HepG2 (cell line): ENCODE data around the gene RARA. TPM values are rescaled to one million over a fixed set of nuclear protein-coding genes. Genes with fewer than 3 reads are reported as not detected.

Experiments used
- BRCA1 ChIP-seq: sonication (generic); formaldehyde crosslinking; IDR thresholded peaks from 2 replicates; pipeline ENCODE4 v1.4.0; 2020; ENCODE audit warnings: missing genetic modification reagents
- FOXP1 ChIP-seq, 2 experiments: fragments of 450-650 bp in 1 of 2; IDR thresholded peaks; 2 replicates each; pipeline ENCODE4 v1.6.1; 2017 to 2018; ENCODE audit warnings: antibody characterized with exemption in 1 of 2
- GPN1 ChIP-seq: sonication (generic); formaldehyde crosslinking; IDR thresholded peaks from 2 replicates; pipeline ENCODE4 v1.5.1; 2020; ENCODE audit warnings: missing genetic modification reagents, borderline replicate concordance
- HHEX ChIP-seq: IDR thresholded peaks from 2 replicates; pipeline ENCODE4 v1.6.1; 2016; ENCODE audit warnings: control low read depth
- HNRNPK ChIP-seq: fragments of 200-400 bp; formaldehyde crosslinking; IDR thresholded peaks from 2 replicates; pipeline ENCODE4 v1.6.1; 2018; ENCODE audit warnings: low read length, low read depth, moderate library complexity, mild to moderate bottlenecking; ENCODE audit not compliant: poor library complexity, severe bottlenecking
- HOXA3 ChIP-seq: sonication (generic); formaldehyde crosslinking; IDR thresholded peaks from 2 replicates; pipeline ENCODE4 v1.5.0; 2020; ENCODE audit warnings: missing genetic modification reagents
- IRF2 ChIP-seq: IDR thresholded peaks from 2 replicates; pipeline ENCODE4 v1.6.1; 2018; ENCODE audit warnings: missing genetic modification reagents, missing compliant biosample characterization
- KAT8 ChIP-seq: IDR thresholded peaks from 2 replicates; pipeline ENCODE4 v1.6.1; 2016; ENCODE audit warnings: missing genetic modification reagents, missing compliant biosample characterization
- MTA3 ChIP-seq: sonication (generic); formaldehyde crosslinking; IDR thresholded peaks from 2 replicates; pipeline ENCODE4 v1.4.0; 2020; ENCODE audit warnings: missing genetic modification reagents
- RARA ChIP-seq: IDR thresholded peaks from 2 replicates; pipeline ENCODE4 v1.6.1; 2016; ENCODE audit warnings: missing genetic modification reagents, missing compliant biosample characterization
- SOX5 ChIP-seq: IDR thresholded peaks from 2 replicates; pipeline ENCODE4 v1.6.1; 2016; ENCODE audit warnings: borderline replicate concordance
- SRSF4 ChIP-seq: fragments of 200-400 bp; formaldehyde crosslinking; IDR thresholded peaks from one replicate; pipeline ENCODE4 v1.6.1; 2018; ENCODE audit warnings: mild to moderate bottlenecking, low read depth, low read length, moderate library complexity; ENCODE audit not compliant: poor library complexity, severe bottlenecking
- ZBTB1 ChIP-seq: sonication (generic); formaldehyde crosslinking; IDR thresholded peaks from 2 replicates; pipeline ENCODE4 v1.4.0; 2020; ENCODE audit warnings: missing genetic modification reagents, borderline replicate concordance
- ZBTB14 ChIP-seq: sonication (generic); formaldehyde crosslinking; IDR thresholded peaks from 2 replicates; pipeline ENCODE4 v1.4.0; 2020; ENCODE audit warnings: missing genetic modification reagents
- ZBTB43 ChIP-seq: sonication (generic); formaldehyde crosslinking; conservative IDR thresholded peaks from 2 replicates; pipeline ENCODE4 v1.4.0; 2020; ENCODE audit warnings: missing genetic modification reagents
- ZC3H13 ChIP-seq: sonication (generic); formaldehyde crosslinking; IDR thresholded peaks from 2 replicates; pipeline ENCODE4 v1.8.1; 2023; ENCODE audit warnings: mild to moderate bottlenecking, missing genetic modification reagents, moderate library complexity
- ZNF160 ChIP-seq: sonication (generic); formaldehyde crosslinking; IDR thresholded peaks from 2 replicates; pipeline ENCODE4 v1.8.0; 2022; ENCODE audit warnings: mild to moderate bottlenecking, inconsistent platforms, missing genetic modification reagents
- ZNF256 ChIP-seq: sonication (generic); formaldehyde crosslinking; conservative IDR thresholded peaks from 2 replicates; pipeline ENCODE4 v1.4.0; 2020; ENCODE audit warnings: missing genetic modification reagents
- ZNF883 ChIP-seq: sonication (generic); formaldehyde crosslinking; IDR thresholded peaks from 2 replicates; pipeline ENCODE4 v1.5.1; 2020; ENCODE audit warnings: mild to moderate bottlenecking, missing genetic modification reagents; ENCODE audit errors: not compliant biosample characterization
- polyA plus RNA-seq, 8 experiments: library from polyadenylated mRNA; depleted of rRNA in 3 of 8; stranded (reverse) in 7 of 8; unstranded in 1 of 8; fragments of >200 nt; fragmentation: Illumina TruSeq in 4 of 8; extraction: Trizol in 4 of 8; gene quantifications; 2 replicates each; pipeline versions ENCODE4 v1.2.1 to v1.2.3, GENCODE V29; 2011 to 2016; ENCODE audit warnings: low read depth in 4 of 8, missing spikeins in 1 of 8, mixed read lengths in 1 of 8; ENCODE audit not compliant: insufficient read depth in 1 of 8
- total RNA-seq, 5 experiments: library from RNA; depleted of rRNA; stranded (reverse); fragments of >200 nt; fragmentation: Illumina TruSeq; extraction: Trizol; gene quantifications; 2 replicates each; pipeline ENCODE4 v1.2.3, GENCODE V29; 2016; ENCODE audit warnings: low read depth in 1 of 5
- TF ChIP-seq, protein P1 (sequence below): sonication (generic); formaldehyde crosslinking; IDR thresholded peaks from 2 replicates; pipeline ENCODE4 v1.8.0; 2022; ENCODE audit warnings: missing genetic modification reagents, mild to moderate bottlenecking, inconsistent platforms, borderline replicate concordance
- TF ChIP-seq, protein P2 (sequence below): sonication (generic); formaldehyde crosslinking; IDR thresholded peaks from 2 replicates; pipeline ENCODE4 v1.8.1; 2023; ENCODE audit warnings: missing genetic modification reagents, mild to moderate bottlenecking, borderline replicate concordance
- TF ChIP-seq, protein P3 (sequence below): sonication (generic); formaldehyde crosslinking; IDR thresholded peaks from 2 replicates; pipeline ENCODE4 v1.4.0; 2020; ENCODE audit warnings: low read depth, missing genetic modification reagents

The RARA gene
- total and polyA plus RNA-seq, 2 of the 13 experiments (the other 11 are each of a cell fraction or from before 2014, with no cell fraction given) = 6.4 to 8.6 TPM

DNA sequence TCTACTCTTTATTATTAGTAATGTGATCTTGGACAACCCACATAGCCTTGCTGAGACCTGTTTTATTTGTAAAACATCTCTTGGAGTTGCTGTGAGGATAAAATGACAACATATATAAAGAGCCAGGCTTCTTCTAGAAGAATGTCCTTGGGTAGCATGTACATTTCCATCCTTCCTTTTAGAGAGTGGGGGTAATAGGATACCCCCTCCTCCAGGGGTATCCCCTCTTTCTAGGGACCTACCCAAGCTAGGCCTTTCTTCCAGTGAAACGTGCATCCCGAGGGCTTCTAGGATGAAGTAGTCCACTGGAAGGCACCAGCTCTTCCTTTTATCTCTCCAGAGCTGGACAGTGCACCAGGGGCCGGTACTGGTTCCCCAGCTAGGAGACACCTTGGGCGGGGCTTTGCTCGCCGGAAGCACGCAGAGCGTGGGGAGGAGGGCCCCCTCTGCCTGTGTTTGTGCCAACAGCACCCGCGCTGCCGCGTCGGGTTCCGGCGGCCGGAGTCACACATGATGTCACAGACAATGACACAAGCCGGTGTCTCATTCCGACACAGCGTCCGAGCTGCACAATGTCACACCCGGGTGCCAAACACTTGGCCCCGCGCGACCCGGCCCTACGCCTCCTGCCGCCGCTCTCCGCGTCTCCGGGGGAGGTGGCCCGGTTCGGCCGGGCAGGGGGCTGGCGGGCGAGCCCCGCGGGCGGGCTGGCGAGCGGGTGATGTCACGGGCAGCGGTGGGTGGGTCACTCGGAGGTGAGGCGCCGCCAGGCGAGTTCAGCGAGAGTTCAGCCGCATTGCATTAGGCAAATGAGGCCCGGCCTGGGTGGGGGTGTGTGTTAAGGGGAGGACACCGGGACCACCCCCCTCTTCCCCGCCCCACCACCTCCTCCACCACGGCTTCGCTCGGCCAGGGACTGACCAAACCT is 32.2 kb downstream of the RARA start (continued):
- TF ChIP-seq IRF2 (CRISPR knock-in tag) = peak; percentile 42; the same call in 1 of the 2 replicates
- TF ChIP-seq, protein P1, sequence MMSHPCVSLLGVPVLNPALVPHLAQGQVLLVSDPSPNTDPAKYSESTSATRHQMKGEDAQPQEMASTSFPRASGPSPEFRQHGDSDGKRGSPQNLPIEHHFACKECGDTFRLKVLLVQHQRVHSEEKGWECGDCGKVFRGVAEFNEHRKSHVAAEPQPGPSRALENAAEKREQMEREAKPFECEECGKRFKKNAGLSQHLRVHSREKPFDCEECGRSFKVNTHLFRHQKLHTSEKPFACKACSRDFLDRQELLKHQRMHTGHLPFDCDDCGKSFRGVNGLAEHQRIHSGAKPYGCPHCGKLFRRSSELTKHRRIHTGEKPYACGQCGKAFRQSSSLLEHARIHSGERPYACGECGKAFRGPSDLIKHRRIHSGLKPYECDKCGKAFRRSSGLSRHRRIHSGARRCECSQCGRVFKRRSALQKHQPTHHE (CRISPR knock-in tag) = 0 out of 2 replicates have a peak, but pooled peaks have one; percentile 63
- TF ChIP-seq ZNF256 (CRISPR knock-in tag) = no peak
- TF ChIP-seq ZNF160 (CRISPR knock-in tag) = peak; percentile 65
- TF ChIP-seq BRCA1 = no peak
- TF ChIP-seq, protein P2, sequence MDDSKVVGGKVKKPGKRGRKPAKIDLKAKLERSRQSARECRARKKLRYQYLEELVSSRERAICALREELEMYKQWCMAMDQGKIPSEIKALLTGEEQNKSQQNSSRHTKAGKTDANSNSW (CRISPR knock-in tag) = no peak
- TF ChIP-seq HNRNPK = no peak
- peak; percentile 38 for TF ChIP-seq ZNF883
- TF ChIP-seq ZBTB14 (CRISPR knock-in tag) = no peak
- no peak for TF ChIP-seq MTA3
- no peak for TF ChIP-seq ZBTB1 (CRISPR knock-in tag)
- TF ChIP-seq HHEX = no peak
- peak; percentile 84 for TF ChIP-seq ZC3H13 (CRISPR knock-in tag)
- peak; percentile 75 for TF ChIP-seq KAT8 (CRISPR knock-in tag)
- no peak for TF ChIP-seq SRSF4
- peak; percentile 89 for TF ChIP-seq RARA (CRISPR knock-in tag)
- TF ChIP-seq FOXP1 (IDR thresholded peaks at IDR 0.05) = no peak
- TF ChIP-seq FOXP1 (CRISPR knock-in tag; IDR thresholded peaks at IDR 0.05) = 0 out of 2 replicates have a peak, but pooled peaks have one; percentile 34
- TF ChIP-seq GPN1 (CRISPR knock-in tag) = no peak
- TF ChIP-seq SOX5 (CRISPR knock-in tag) = peak; percentile 60; the same call in 1 of the 2 replicates
- TF ChIP-seq, protein P3, sequence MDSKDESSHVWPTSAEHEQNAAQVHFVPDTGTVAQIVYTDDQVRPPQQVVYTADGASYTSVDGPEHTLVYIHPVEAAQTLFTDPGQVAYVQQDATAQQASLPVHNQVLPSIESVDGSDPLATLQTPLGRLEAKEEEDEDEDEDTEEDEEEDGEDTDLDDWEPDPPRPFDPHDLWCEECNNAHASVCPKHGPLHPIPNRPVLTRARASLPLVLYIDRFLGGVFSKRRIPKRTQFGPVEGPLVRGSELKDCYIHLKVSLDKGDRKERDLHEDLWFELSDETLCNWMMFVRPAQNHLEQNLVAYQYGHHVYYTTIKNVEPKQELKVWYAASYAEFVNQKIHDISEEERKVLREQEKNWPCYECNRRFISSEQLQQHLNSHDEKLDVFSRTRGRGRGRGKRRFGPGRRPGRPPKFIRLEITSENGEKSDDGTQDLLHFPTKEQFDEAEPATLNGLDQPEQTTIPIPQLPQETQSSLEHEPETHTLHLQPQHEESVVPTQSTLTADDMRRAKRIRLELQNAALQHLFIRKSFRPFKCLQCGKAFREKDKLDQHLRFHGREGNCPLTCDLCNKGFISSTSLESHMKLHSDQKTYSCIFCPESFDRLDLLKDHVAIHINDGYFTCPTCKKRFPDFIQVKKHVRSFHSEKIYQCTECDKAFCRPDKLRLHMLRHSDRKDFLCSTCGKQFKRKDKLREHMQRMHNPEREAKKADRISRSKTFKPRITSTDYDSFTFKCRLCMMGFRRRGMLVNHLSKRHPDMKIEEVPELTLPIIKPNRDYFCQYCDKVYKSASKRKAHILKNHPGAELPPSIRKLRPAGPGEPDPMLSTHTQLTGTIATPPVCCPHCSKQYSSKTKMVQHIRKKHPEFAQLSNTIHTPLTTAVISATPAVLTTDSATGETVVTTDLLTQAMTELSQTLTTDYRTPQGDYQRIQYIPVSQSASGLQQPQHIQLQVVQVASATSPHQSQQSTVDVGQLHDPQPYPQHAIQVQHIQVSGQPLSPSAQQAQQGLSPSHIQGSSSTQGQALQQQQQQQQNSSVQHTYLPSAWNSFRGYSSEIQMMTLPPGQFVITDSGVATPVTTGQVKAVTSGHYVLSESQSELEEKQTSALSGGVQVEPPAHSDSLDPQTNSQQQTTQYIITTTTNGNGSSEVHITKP = no peak
- peak; percentile 99 for TF ChIP-seq HOXA3 (CRISPR knock-in tag)
- TF ChIP-seq ZBTB43 (CRISPR knock-in tag) = 0 out of 2 replicates have a peak, but pooled peaks have one; percentile 21
